Stimulated activated CD8-positive, alpha-beta memory T cell treated with anti-CD3 and anti-CD28 coated beads, Interleukin-7, amount 100 ng/mL, for 24 hours (primary cell): ENCODE results near the gene USF1.
"Not testable (repeated sequence)": the region's sequence is repeated elsewhere in the genome, so short reads cannot be mapped to it uniquely, and the experiment has no call there.

Source experiments
- DNase-seq: peaks from one replicate; pipeline ENCODE4 v3.0.0-alpha.2; 2020; ENCODE audit warnings: low read depth

Gene USF1

GRCh38 chr1:161079436-161080110 is 33.8 kb upstream of the USF1 start:
- no peak for DNase-seq

DNA sequence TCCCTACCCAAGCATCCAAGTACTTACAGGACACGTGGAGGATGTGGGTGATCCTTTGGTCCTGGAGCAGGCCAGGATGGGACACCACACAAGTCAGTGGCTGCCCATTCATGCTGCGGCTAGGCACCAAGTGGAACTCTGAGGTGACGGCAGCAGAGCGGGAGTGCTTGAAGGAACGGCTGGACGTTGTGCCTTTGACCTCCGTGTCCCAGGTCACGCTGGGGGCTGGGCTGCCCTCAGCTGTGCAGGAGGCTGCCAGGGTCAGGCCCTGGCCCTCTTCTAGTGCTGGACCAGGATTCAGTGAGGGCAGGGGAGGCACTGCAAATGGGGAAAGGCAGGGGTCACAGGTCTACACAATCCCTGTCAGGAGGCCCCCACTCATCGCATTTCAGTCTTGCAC is 31.6 kb upstream of the USF1 start:
- no peak for DNase-seq

GRCh38 chr1:161076410-161076809 is 30.6 kb upstream of the USF1 start:
- no peak for DNase-seq

DNA sequence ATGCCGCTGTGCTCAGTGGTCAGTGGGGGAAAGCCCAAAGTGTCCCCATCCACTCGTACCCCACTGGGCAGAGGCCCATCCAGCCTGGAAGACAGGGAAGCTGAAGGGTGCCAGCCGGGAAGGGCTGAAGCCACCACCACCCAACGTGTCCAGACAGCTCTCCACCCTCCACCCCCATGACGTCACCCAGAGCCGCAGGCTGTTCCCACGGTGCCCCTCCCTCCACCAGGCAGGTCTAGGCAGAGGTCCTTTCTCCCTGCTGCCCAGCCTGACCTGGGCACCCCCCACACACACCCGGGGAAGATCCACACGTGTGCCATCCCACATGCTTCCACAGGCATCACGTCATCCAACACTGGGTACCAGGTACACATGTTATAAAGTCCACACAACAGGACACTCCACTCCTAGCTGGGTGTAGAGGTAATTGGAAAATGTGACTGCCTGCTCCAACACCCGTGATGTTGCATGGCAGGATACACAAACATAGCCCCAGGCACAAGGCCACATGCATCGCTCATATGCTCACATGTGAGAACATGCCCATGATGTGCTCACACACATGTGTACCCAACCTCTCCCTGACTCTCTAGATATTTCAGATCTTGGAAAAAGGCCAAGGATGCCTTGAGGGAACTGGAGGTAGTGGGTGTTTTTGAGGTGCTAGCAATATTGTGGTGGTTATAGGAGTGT is 29.0 kb upstream of the USF1 start:
- no peak for DNase-seq

- DNase-seq, result no peak
These were observed 27.8 kb upstream of the USF1 start for GRCh38 chr1:161073474-161074121.

- no peak for DNase-seq
These were observed 27.1 kb upstream of the USF1 start for GRCh38 chr1:161072751-161073449.

DNA sequence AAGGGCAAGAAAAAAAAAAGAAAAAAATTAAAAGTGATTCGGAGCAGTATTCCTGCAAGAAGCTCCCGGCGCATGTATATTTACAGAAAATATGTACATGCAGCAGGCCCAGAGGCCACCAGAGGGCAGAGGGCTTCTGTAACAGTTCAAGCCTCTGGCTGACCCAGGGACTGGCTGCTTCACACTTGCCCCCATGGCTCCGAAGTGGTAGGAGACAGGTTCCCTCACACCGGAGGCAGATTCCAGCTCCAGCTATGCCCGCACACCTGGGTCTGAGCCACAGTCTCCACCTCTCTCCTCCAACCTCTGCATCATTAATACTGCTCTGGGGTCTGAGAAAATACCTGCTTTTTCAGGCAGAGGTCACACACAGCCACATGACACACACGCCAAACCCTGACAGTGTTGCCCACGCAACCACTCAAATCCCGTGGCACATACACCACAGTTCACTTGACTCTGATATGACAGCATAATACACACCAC is 26.2 kb upstream of the USF1 start:
- no peak for DNase-seq

DNA sequence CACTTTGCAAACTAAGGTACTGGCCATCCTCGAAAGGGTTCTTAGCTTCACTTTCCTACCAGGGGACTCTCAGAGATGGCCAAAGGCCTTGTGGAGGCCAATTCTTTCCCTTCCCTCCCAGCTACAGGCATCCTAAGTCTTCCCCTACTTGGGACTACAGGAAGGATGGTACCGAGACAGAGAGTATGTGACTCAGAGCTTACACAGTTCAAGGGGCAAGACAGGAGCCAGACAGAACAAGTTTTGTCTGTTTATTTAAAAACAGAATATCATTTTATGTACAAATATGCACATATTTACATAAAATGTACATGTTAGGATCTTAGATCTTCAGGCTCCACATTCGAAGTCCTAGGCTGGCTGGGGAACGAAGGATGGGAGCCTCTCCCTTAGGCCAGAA is 25.0 kb upstream of the USF1 start:
- DNase-seq, result no peak

- DNase-seq, result peak; percentile 49
These were observed 24.0 kb upstream of the USF1 start, which contains the start of gene ARHGAP30 for GRCh38 chr1:161069731-161070270. Gene ARHGAP30, minus strand, starts transcription at chr1:161069891. Its CDS starts 267 bp downstream, at chr1:161069624.

DNA sequence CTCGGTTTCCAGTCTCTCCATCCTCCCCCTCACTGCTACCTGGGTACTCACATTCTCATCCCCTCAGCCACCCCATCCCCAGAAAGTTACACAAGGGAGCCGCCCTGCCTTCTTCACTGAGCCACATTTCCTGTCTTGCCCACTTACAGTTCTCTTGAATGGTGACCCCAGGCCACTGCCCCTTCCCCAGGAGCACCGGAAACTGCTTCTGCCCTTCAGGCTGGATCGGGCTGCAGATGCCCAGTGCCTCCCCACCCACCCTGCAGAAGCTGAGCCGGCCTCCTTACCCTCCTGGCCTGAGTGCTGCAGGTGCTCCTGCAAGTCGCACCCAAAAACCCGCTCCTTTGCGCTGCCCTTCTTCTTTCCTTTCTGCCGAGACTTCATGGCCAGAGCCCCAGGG is 23.5 kb upstream of the USF1 start:
- no peak for DNase-seq

- DNase-seq, result peak; percentile 62
These were observed 22.8 kb upstream of the USF1 start for GRCh38 chr1:161068306-161069234.

GRCh38 chr1:161066694-161067093 is 20.9 kb upstream of the USF1 start:
- no peak for DNase-seq

- DNase-seq, result not testable (repeated sequence)
These were observed 19.9 kb upstream of the USF1 start for GRCh38 chr1:161065681-161066080.

DNA sequence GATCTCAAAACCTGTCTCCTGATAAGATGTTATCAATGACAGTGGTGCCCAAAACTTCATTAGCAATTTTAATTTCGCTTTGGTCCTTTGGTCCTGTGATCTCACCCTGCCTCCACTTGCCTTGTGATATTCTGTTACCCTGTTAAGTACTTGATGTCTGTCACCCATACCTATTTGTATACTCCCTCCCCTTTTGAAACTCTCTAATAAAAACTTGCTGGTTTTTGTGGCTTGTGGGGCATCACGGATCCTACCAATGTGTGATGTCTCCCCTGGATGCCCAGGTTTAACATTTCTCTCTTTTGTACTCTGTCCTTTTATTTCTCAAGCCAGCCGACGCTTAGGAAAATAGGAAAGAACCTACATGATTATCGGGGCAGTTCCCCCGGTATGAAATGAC is 18.2 kb upstream of the USF1 start:
- DNase-seq, result not testable (repeated sequence)

- DNase-seq, result no peak
These were observed 15.6 kb upstream of the USF1 start for GRCh38 chr1:161061419-161061818.

DNA sequence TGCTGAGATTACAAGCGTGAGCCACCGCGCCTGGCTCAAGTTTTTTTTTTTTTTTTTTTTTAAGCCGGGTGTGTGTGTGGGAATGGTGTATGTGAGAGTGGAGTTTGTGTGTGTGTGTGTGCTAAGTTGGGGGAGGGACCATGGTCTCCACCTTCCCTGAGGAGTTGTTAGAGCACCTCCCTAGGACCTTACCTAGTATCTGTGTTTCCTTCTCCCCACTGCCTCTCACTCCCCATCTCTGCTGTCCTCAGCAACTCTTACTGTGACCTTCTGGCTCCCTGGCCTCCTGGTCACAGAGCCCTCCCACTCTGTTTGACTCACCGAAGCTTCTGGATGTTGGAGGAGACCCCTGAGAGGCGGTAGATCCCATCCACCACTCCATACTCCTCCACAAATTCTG is 13.5 kb upstream of the USF1 start:
- DNase-seq, result no peak

DNA sequence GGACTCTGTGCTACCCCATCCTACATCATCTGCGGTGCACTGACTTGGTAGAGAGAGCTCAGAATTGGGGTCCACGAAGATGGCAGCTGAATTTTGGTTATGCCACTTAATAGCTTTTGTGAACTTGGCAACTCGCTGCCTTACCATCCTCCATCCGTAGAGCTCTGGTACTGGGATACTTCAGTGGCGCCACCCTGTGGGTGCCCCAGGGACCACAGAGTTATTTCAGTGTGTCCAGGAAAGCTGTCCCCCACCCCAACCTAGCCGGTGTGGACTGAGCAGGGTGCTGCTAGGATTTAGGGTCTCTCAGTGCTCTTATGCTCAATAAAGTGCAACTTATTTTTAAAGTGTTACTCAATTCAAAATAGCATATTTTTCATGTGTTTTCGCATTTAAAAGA is 9.0 kb upstream of the USF1 start:
- no peak for DNase-seq

DNA sequence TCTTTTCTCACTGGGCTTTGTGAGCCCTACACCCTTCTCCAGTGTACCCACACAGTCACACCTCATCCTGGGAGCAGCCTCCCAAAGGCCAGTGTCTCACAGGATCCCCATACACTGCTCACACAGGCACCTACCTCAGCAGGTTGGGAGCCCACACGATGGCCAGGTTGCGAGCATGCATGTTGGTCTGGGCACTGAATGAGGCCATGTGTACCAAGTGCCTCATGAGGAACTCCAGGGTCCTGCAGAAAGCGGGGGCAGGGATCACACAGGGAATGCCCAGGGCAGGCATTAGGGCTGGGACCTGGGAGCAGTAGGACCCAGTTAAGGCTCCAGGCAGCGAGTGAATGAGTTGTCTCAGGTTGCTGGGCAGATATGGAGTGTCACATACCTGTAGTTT is 8.5 kb upstream of the USF1 start:
- DNase-seq, result no peak

GRCh38 chr1:161052899-161053298 is 7.1 kb upstream of the USF1 start:
- DNase-seq, result no peak

DNA sequence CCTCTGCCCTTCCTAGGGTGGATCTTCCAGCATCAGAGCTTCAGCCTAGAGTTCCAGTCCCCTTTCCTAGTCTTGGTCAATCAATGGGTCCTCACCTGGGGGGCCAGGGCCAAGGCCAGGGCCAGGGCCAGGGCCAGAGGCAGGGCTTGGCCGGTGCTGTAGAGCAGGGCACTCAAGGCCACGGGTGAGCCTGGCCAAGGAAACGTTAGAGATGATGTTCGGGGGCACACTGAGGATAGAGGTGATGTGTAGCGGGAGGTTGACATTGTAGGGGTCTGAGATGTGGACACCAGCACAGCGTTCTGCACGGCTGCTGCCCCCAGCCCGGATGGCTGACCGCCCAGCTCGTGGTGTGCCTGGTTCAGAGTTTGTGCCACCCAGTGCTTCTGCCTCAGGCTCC is 5.4 kb upstream of the USF1 start:
- DNase-seq, result no peak
